ENCODE results near the gene SMIM11.

The SMIM11 gene

DNA sequence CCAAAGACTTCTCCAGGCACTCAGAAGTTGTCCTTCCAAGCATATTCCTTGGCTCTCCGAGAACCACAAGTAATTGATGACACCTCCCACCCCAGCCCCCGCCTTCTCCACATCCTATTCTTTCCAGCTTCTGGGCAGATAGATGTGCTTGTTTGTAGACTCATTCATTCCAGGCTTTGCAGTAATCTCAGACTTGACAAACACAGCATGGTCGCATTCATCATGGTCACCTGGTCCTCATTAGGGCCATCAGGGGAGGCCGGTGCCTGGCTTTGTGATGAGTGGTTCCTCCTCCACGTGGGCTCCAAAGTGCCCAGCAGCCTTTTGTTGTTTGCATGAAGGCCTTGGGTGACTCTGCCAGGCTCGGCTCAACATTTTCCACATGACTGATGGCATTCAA lies 40.0 kb upstream of the SMIM11 start:
- no peaks in the 10 kb centered on the region for H3K9me3 ChIP-seq (ENCODE audit: insufficient read depth, low read length)
- no peak overlapping the region for H3K9ac ChIP-seq (ENCODE audit: low read length)
- no peaks in the 10 kb centered on the region for H3K4me1 ChIP-seq (ENCODE audit: low read length)
- H3K79me2 ChIP-seq (ENCODE audit: low read length): no peaks in the 10 kb centered on the region
- no peaks in the 10 kb centered on the region for H4K20me1 ChIP-seq (ENCODE audit: insufficient read depth, low read length)
- H3K4me2 ChIP-seq (ENCODE audit: low read length): no peak overlapping the region
- no peak overlapping the region for H2AFZ ChIP-seq (ENCODE audit: low read depth, low read length)
- H3K36me3 ChIP-seq (replicated peaks; ENCODE audit: low read depth, low read length): no peaks in the 10 kb centered on the region
- H3K4me3 ChIP-seq (ENCODE audit: low read length): no peak overlapping the region
- no peak for TF ChIP-seq EZH2phosphoT487 (IDR thresholded peaks at IDR 0.05; ENCODE audit: low read depth)
- TF ChIP-seq, protein P1, sequence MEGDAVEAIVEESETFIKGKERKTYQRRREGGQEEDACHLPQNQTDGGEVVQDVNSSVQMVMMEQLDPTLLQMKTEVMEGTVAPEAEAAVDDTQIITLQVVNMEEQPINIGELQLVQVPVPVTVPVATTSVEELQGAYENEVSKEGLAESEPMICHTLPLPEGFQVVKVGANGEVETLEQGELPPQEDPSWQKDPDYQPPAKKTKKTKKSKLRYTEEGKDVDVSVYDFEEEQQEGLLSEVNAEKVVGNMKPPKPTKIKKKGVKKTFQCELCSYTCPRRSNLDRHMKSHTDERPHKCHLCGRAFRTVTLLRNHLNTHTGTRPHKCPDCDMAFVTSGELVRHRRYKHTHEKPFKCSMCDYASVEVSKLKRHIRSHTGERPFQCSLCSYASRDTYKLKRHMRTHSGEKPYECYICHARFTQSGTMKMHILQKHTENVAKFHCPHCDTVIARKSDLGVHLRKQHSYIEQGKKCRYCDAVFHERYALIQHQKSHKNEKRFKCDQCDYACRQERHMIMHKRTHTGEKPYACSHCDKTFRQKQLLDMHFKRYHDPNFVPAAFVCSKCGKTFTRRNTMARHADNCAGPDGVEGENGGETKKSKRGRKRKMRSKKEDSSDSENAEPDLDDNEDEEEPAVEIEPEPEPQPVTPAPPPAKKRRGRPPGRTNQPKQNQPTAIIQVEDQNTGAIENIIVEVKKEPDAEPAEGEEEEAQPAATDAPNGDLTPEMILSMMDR (IDR thresholded peaks at IDR 0.05; ENCODE audit: low read depth, low read length): no peak
- no peak overlapping the region for H3K27ac ChIP-seq (ENCODE audit: low read length)
- no peaks in the 10 kb centered on the region for H3K27me3 ChIP-seq (ENCODE audit: low read depth, low read length)

DNA sequence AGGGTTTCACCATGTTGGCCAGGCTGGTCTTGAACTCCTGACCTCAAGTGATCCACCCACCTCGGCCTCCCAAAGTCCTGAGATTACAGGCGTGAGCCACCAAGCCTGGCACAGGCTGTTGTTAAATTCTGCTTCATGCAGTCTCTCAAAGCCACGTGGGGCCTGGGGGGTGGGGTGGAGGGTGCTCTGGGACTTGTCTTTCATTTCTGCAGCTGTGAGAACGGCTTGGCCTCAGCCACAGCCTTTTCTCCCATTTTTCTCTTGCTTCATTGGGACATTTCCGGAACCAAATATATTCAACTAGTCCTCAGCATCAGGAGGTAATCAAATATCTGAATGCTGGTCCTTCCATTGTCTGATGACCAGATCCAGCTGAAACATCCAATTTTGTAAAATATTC lies 39.1 kb upstream of the SMIM11 start:
- Histone ChIP-seq H3K4me1 (ENCODE audit: low read length) (no peaks in the 10 kb centered on the region), H3K27me3 (ENCODE audit: low read depth, low read length) (no peaks in the 10 kb centered on the region), H2AFZ (ENCODE audit: low read depth, low read length) (no peak overlapping the region), H3K4me3 (ENCODE audit: low read length) (no peak overlapping the region), H3K9me3 (ENCODE audit: insufficient read depth, low read length) (no peaks in the 10 kb centered on the region), H3K4me2 (ENCODE audit: low read length) (no peak overlapping the region), H4K20me1 (ENCODE audit: insufficient read depth, low read length) (no peaks in the 10 kb centered on the region), H3K36me3 (replicated peaks; ENCODE audit: low read depth, low read length) (no peaks in the 10 kb centered on the region), H3K9ac (ENCODE audit: low read length) (no peak overlapping the region), H3K27ac (ENCODE audit: low read length) (no peak overlapping the region), H3K79me2 (ENCODE audit: low read length) (no peaks in the 10 kb centered on the region)
- TF ChIP-seq EZH2phosphoT487 (IDR thresholded peaks at IDR 0.05; ENCODE audit: low read depth): no peak
- TF ChIP-seq, protein P1 (IDR thresholded peaks at IDR 0.05; ENCODE audit: low read depth, low read length): no peak

DNA sequence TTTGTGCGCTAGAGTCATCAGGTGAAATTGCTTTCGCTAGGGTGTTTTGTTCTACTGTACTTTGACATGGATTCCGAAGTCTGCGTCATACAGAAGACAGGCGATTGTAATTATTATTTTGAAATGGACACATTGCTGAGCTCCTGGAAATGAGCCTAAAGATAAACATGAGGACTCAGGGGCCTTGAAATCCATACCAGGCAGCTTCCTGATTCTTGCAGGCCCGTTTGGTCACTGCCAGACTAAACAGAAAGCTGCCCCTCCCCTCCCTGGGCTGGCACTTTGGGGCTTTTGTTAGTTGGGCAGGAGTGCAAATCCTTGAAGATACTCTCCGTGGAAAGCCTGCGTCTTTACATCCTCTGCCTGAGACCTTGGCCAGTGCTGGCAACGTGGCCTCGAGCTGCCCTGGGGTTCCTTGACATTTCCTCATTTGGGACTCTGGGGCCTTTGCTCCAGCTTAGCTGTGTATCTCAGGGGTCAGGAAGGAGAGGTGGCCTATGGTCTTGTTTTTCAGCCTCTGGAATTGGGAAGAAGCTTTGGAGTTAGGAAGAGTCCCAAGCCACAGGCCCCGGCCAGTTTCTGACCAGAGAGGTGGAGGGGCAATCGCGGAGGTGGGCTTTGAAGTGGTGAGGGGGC lies 38.4 kb upstream of the SMIM11 start:
- H3K4me2 ChIP-seq (ENCODE audit: low read length): no peak overlapping the region
- no peak overlapping the region for H3K27ac ChIP-seq (ENCODE audit: low read length)
- H2AFZ ChIP-seq (ENCODE audit: low read depth, low read length): no peak overlapping the region
- H3K79me2 ChIP-seq (ENCODE audit: low read length): no peaks in the 10 kb centered on the region
- no peaks in the 10 kb centered on the region for H4K20me1 ChIP-seq (ENCODE audit: insufficient read depth, low read length)
- no peaks in the 10 kb centered on the region for H3K36me3 ChIP-seq (replicated peaks; ENCODE audit: low read depth, low read length)
- H3K27me3 ChIP-seq (ENCODE audit: low read depth, low read length): no peaks in the 10 kb centered on the region
- no peak for TF ChIP-seq EZH2phosphoT487 (IDR thresholded peaks at IDR 0.05; ENCODE audit: low read depth)
- TF ChIP-seq, protein P1 (IDR thresholded peaks at IDR 0.05; ENCODE audit: low read depth, low read length): no peak
- no peak overlapping the region for H3K9ac ChIP-seq (ENCODE audit: low read length)
- H3K4me1 ChIP-seq (ENCODE audit: low read length): no peaks in the 10 kb centered on the region
- H3K4me3 ChIP-seq (ENCODE audit: low read length): no peak overlapping the region
- no peaks in the 10 kb centered on the region for H3K9me3 ChIP-seq (ENCODE audit: insufficient read depth, low read length)

DNA sequence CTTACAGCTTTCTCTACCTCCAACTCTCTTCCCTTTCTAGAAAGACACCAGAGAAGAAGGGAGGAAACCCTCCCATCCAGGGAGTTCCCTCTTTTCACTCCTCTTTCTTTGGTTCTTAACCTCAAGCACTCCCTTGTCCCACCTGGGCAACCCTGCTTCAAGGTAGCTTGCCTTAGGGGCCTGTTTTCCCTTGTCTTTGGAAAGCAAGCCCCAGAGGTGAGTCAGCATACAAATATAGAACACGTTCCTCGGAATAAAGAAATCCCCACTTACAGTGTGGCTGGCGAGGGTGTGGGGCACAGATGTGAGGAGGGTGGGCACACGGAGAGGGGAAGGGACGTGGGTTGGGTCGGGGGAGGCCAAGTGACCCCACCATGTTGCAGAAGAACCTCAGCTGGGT lies 37.6 kb upstream of the SMIM11 start:
- Histone ChIP-seq H2AFZ (ENCODE audit: low read depth, low read length) (no peak overlapping the region), H3K36me3 (replicated peaks; ENCODE audit: low read depth, low read length) (no peaks in the 10 kb centered on the region), H4K20me1 (ENCODE audit: insufficient read depth, low read length) (no peaks in the 10 kb centered on the region), H3K9ac (ENCODE audit: low read length) (no peak overlapping the region), H3K27me3 (ENCODE audit: low read depth, low read length) (no peaks in the 10 kb centered on the region), H3K4me1 (ENCODE audit: low read length) (no peaks in the 10 kb centered on the region), H3K4me2 (ENCODE audit: low read length) (no peak overlapping the region), H3K27ac (ENCODE audit: low read length) (no peak overlapping the region), H3K4me3 (ENCODE audit: low read length) (no peak overlapping the region), H3K9me3 (ENCODE audit: insufficient read depth, low read length) (no peaks in the 10 kb centered on the region), H3K79me2 (ENCODE audit: low read length) (no peaks in the 10 kb centered on the region)
- TF ChIP-seq, protein P1 (IDR thresholded peaks at IDR 0.05; ENCODE audit: low read depth, low read length): no peak
- TF ChIP-seq EZH2phosphoT487 (IDR thresholded peaks at IDR 0.05; ENCODE audit: low read depth): no peak
